GM19193 (cell line): Measurements from ENCODE around the gene PCYOX1L.

Source experiments
- POLR2A ChIP-seq: IDR thresholded peaks from 4 replicates; pipeline ENCODE4 v1.6.1; 2011; ENCODE audit not compliant: insufficient read depth, insufficient read length; ENCODE audit errors: extremely low read depth

Gene PCYOX1L

GRCh38 chr5:149386166-149386565 is 28.3 kb downstream of the PCYOX1L start:
- TF ChIP-seq POLR2A, result no peak

GRCh38 chr5:149387081-149387631 is 29.3 kb downstream of the PCYOX1L start:
- TF ChIP-seq POLR2A, result no peak

- TF ChIP-seq POLR2A, result no peak
These were observed 30.1 kb downstream of the PCYOX1L start for GRCh38 chr5:149387982-149388381.

GRCh38 chr5:149388498-149389190 is 30.8 kb downstream of the PCYOX1L start:
- no peak for TF ChIP-seq POLR2A

GRCh38 chr5:149389552-149390495 is 32.0 kb downstream of the PCYOX1L start:
- TF ChIP-seq POLR2A, result no peak

GRCh38 chr5:149391524-149391923 is 33.7 kb downstream of the PCYOX1L start:
- TF ChIP-seq POLR2A, result no peak

GRCh38 chr5:149392718-149393117 is 34.9 kb downstream of the PCYOX1L start:
- no peak for TF ChIP-seq POLR2A

- TF ChIP-seq POLR2A, result no peak
These were observed 39.7 kb downstream of the PCYOX1L start for GRCh38 chr5:149397530-149397929.

GRCh38 chr5:149399775-149400174 is 41.9 kb downstream of the PCYOX1L start:
- TF ChIP-seq POLR2A, result no peak

- no peak for TF ChIP-seq POLR2A
These were observed 42.5 kb downstream of the PCYOX1L start for GRCh38 chr5:149400304-149400703.

- TF ChIP-seq POLR2A, result no peak
These were observed 43.2 kb downstream of the PCYOX1L start for GRCh38 chr5:149401051-149401450.

GRCh38 chr5:149402291-149402690 is 44.4 kb downstream of the PCYOX1L start:
- no peak for TF ChIP-seq POLR2A

- no peak for TF ChIP-seq POLR2A
These were observed 46.3 kb downstream of the PCYOX1L start for GRCh38 chr5:149403923-149404745.

- TF ChIP-seq POLR2A, result no peak
These were observed 47.1 kb downstream of the PCYOX1L start for GRCh38 chr5:149404746-149405549.

GRCh38 chr5:149405550-149406202 is 47.8 kb downstream of the PCYOX1L start:
- no peak for TF ChIP-seq POLR2A
